Smooth muscle cell (in vitro differentiated cells): ENCODE data around the gene PARP9. TPM values are rescaled to one million over a fixed set of nuclear protein-coding genes. Genes with fewer than 3 reads are reported as not detected.

Source experiments
- DNase-seq: peaks from one replicate; lab custom pipeline; 2025; ENCODE audit not compliant: unreplicated experiment; lab: John Stamatoyannopoulos, UW
- H2AFZ ChIP-seq: fragments of 200-600 bp; sonication (generic); 2 replicates; pipeline ENCODE4 v1.6.0; 2016; ENCODE audit warnings: antibody characterized with exemption, low read depth, mild to moderate bottlenecking
- H3F3A ChIP-seq: fragments of 200-600 bp; sonication (generic); 2 replicates; pipeline ENCODE4 v1.6.0; 2017; ENCODE audit warnings: antibody characterized with exemption, low read depth
- H3K27ac ChIP-seq: fragments of 200-600 bp; sonication (generic); 2 replicates; pipeline ENCODE4 v1.5.1; 2016; ENCODE audit warnings: low read depth, mild to moderate bottlenecking
- H3K27me3 ChIP-seq: fragments of 200-600 bp; sonication (generic); 2 replicates; pipeline ENCODE4 v1.6.1; 2016; ENCODE audit warnings: low read depth, mild to moderate bottlenecking
- H3K36me3 ChIP-seq: fragments of 200-600 bp; sonication (generic); 2 replicates; pipeline ENCODE4 v1.5.1; 2016; ENCODE audit warnings: low read depth
- H3K4me1 ChIP-seq: fragments of 200-600 bp; sonication (generic); 2 replicates; pipeline ENCODE4 v1.5.1; 2016; ENCODE audit warnings: low read depth
- H3K4me2 ChIP-seq: fragments of 200-600 bp; sonication (generic); 2 replicates; pipeline ENCODE4 v1.6.0; 2016; ENCODE audit warnings: mild to moderate bottlenecking
- H3K4me3 ChIP-seq: fragments of 200-600 bp; sonication (generic); 2 replicates; pipeline ENCODE4 v1.5.1; 2016; ENCODE audit warnings: mild to moderate bottlenecking
- H3K79me2 ChIP-seq: fragments of 200-600 bp; sonication (generic); 2 replicates; pipeline ENCODE4 v1.6.0; 2016; ENCODE audit warnings: low read depth, mild to moderate bottlenecking
- H3K9ac ChIP-seq: fragments of 200-600 bp; sonication (generic); 2 replicates; pipeline ENCODE4 v1.6.0; 2016; ENCODE audit warnings: low read depth
- H3K9me3 ChIP-seq: fragments of 200-600 bp; sonication (generic); replicated peaks from 2 replicates; pipeline ENCODE4 v1.5.1; 2016; ENCODE audit warnings: low read depth
- H4K20me1 ChIP-seq: fragments of 200-600 bp; sonication (generic); 2 replicates; pipeline ENCODE4 v1.6.0; 2016; ENCODE audit warnings: low read depth
- WGBS: methylation state at CpG from one replicate; pipeline ENCODE4 v1.1.7; 2016; ENCODE audit warnings: low lambda C conversion rate; 5-methylcytosine and 5-hydroxymethylcytosine counted together
- polyA plus RNA-seq: library from polyadenylated mRNA; unstranded; fragments of >200 nt; fragmentation: Nextera tagmentation; extraction: Ambion mirVana; gene quantifications from 2 replicates; pipeline ENCODE4 v1.2.1, GENCODE V29; 2016
- total RNA-seq: library from RNA; depleted of rRNA; stranded (reverse); fragments of >200 nt; gene quantifications from 2 replicates; pipeline ENCODE4 v1.2.3, GENCODE V29; 2014
- TF ChIP-seq, protein P1 (sequence below): fragments of 200-600 bp; sonication (generic); IDR thresholded peaks from 2 replicates; pipeline ENCODE4 v1.5.1; 2017; ENCODE audit warnings: borderline replicate concordance, mild to moderate bottlenecking, antibody characterized with exemption; ENCODE audit not compliant: insufficient read depth, poor library complexity, severe bottlenecking

The PARP9 gene
- total and polyA plus RNA-seq, 2 experiments from 2014 or later: 3.8 to 5.1 TPM

DNA sequence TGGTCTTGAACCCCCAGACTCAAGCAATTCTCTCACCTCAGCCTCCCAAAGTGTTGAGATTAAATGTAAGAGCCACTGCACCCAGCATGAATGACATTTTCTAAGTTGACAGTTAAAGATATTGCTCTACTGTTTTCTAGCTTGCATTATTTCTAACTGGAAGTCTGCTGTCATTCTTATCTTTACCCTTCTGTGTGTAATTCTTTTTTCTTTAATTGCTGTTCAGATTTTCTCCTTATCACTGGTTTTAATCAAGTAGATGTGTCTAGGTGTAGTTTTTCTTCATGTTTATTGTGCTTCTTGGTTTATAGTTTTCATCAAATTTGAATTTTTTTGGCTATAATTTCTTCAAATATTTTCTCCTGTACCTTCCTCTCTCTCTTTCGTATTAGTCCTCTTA, 18.3 kb upstream of the PARP9 start:
- H3K79me2 ChIP-seq: no peaks in the 10 kb centered on the region
- peaks cover 10% of the 10 kb centered on the region for H3K9me3 ChIP-seq
- no peaks in the 10 kb centered on the region for H4K20me1 ChIP-seq
- H3K4me3 ChIP-seq: no peak overlapping the region
- DNase-seq: no peak
- no peak overlapping the region for H3K4me2 ChIP-seq
- peaks cover 17% of the 10 kb centered on the region for H3K27me3 ChIP-seq
- peaks cover 5% of the 10 kb centered on the region for H3K36me3 ChIP-seq
- no peak overlapping the region for H2AFZ ChIP-seq
- no peaks in the 10 kb centered on the region for H3K4me1 ChIP-seq
- no peaks in the 10 kb centered on the region for H3F3A ChIP-seq
- no peak overlapping the region for H3K9ac ChIP-seq
- TF ChIP-seq, protein P1, sequence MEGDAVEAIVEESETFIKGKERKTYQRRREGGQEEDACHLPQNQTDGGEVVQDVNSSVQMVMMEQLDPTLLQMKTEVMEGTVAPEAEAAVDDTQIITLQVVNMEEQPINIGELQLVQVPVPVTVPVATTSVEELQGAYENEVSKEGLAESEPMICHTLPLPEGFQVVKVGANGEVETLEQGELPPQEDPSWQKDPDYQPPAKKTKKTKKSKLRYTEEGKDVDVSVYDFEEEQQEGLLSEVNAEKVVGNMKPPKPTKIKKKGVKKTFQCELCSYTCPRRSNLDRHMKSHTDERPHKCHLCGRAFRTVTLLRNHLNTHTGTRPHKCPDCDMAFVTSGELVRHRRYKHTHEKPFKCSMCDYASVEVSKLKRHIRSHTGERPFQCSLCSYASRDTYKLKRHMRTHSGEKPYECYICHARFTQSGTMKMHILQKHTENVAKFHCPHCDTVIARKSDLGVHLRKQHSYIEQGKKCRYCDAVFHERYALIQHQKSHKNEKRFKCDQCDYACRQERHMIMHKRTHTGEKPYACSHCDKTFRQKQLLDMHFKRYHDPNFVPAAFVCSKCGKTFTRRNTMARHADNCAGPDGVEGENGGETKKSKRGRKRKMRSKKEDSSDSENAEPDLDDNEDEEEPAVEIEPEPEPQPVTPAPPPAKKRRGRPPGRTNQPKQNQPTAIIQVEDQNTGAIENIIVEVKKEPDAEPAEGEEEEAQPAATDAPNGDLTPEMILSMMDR: no peak
- no peak overlapping the region for H3K27ac ChIP-seq
- 89% methylated on average over 1 of the region's 1 CpG for WGBS

DNA sequence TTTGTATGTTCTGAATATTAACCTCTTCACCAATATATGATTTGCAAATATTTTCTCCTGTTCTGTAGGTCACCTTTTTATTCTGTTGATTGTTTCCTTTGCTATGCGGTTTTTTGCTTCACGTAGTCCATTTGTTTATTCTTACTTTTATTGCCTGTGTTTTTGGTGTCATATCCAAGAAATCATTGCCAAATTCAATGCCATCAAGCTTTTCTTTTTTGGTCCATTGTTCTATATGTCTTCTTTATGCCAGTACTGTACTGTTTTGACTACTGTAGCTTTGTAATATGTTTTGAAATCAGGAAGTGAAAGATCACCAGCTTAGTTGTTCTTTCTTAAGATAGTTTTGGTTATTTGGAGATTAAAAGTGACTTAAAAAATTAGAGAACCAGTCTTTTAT, 17.5 kb upstream of the PARP9 start:
- H3K4me2 ChIP-seq: no peak overlapping the region
- no peaks in the 10 kb centered on the region for H4K20me1 ChIP-seq
- no peaks in the 10 kb centered on the region for H3K4me1 ChIP-seq
- TF ChIP-seq, protein P1: no peak
- peaks cover 10% of the 10 kb centered on the region for H3K9me3 ChIP-seq
- H3K27ac ChIP-seq: no peak overlapping the region
- WGBS: 97% methylated on average over 2 of the region's 2 CpGs
- H3K4me3 ChIP-seq: no peak overlapping the region
- peaks cover 24% of the 10 kb centered on the region for H3K27me3 ChIP-seq
- no peak for DNase-seq
- no peak overlapping the region for H2AFZ ChIP-seq
- H3K9ac ChIP-seq: no peak overlapping the region
- peaks cover 5% of the 10 kb centered on the region for H3K36me3 ChIP-seq
- H3F3A ChIP-seq: no peaks in the 10 kb centered on the region
- H3K79me2 ChIP-seq: no peaks in the 10 kb centered on the region

DNA sequence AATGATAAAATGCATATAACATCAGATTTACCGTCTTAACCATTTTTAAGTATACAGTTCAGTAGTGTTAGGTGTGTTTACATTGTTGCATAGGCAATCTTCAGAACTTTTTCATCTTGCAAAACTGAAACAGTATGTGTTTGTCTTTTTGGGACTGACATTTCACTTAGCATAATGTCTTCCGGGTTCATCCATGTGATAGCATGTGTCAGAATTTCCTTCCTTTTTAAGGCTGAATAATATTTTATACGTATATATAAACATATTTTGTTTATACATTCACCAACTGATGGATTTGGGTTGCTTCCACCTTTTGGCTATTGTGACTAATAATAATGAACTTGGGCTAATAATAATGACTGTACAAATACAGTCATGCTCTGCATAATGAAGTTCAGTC, 16.4 kb upstream of the PARP9 start:
- H3K27me3 ChIP-seq: peaks cover 31% of the 10 kb centered on the region
- TF ChIP-seq, protein P1: no peak
- no peak for DNase-seq
- H3K9ac ChIP-seq: no peak overlapping the region
- no peak overlapping the region for H2AFZ ChIP-seq
- no peaks in the 10 kb centered on the region for H4K20me1 ChIP-seq
- H3K4me3 ChIP-seq: no peak overlapping the region
- no peaks in the 10 kb centered on the region for H3K4me1 ChIP-seq
- H3F3A ChIP-seq: no peaks in the 10 kb centered on the region
- WGBS: 62% methylated on average over 3 of the region's 3 CpGs
- peaks cover 5% of the 10 kb centered on the region for H3K36me3 ChIP-seq
- no peaks in the 10 kb centered on the region for H3K79me2 ChIP-seq
- H3K4me2 ChIP-seq: no peak overlapping the region
- H3K9me3 ChIP-seq: peaks cover 10% of the 10 kb centered on the region
- no peak overlapping the region for H3K27ac ChIP-seq

DNA sequence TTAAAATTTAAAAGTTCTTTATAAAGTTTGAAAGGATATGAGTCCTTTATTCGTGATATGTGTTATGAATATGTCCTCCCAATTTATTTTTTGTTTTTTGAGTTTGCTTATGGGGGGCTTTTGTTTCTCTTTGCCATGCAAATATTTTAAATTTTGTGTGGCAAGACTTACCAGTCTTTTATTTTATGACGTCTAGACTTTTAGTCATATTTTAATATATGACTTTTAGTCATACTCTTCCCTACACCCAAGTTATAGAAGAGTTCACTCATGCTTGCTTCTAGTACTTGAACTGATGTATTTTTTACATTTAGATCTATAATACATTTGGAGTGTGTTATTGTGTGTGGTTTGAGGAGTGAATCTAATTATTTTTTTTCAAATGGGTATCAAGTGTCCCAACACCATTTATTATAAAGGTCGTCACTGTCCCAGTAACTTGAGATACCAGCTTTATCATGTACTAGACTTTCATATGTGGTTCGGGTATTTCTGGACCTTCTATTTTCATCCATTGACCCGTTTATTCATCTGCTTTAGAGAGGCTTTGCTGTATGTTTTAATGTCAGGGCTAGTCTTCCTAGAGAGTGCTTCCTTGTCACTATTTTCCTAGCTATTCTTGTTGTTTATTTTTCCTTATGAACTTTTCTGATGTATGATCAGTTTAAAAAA, 14.1 kb upstream of the PARP9 start:
- H3K4me3 ChIP-seq: peak overlapping the region; percentile 49

More for the DNA sequence above, 14.1 kb upstream of the PARP9 start:
- Histone ChIP-seq H4K20me1 (no peaks in the 10 kb centered on the region), H3K79me2 (no peaks in the 10 kb centered on the region), H3K36me3 (peaks cover 5% of the 10 kb centered on the region), H3F3A (no peaks in the 10 kb centered on the region), H3K27ac (no peak overlapping the region), H3K9ac (no peak overlapping the region), H3K9me3 (peaks cover 10% of the 10 kb centered on the region), H3K4me1 (no peaks in the 10 kb centered on the region), H3K4me2 (peak overlapping the region; percentile 90), H2AFZ (peak overlapping the region; percentile 86), H3K27me3 (peaks cover 31% of the 10 kb centered on the region)
- 67% methylated on average over 5 of the region's 5 CpGs for WGBS
- no peak for DNase-seq
- TF ChIP-seq, protein P1: no peak
